ENCODE measurements around the gene SF3B4.

SF3B4 gene

GRCh38 chr1:149925345-149925744, 2.3 kb downstream of the SF3B4 start:
- no peak for TF ChIP-seq CTCF (IDR thresholded peaks at IDR 0.05)
- H3K27ac ChIP-seq, result no peak overlapping the region

DNA sequence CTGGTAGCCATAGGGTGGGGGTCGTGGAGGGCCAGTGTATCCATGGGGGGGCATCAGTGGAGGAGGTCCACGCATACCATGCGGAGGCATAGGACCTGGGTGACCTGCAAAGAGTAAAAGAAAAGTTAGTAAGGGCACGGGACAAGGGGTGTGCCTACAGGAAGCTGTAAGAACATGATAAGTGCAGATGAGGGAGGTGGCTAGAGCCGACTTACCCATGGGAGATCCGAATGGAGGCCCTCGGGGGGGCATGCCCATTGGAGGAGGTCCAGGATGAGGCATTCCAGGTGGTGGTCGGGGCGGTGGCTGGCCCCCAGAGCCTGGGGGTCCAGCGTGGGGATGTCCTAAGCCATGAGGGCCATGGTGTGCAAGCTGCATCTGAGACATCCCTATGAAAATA, 4.0 kb downstream of the SF3B4 start:
- H3K27ac ChIP-seq, result no peak overlapping the region
- TF ChIP-seq CTCF (IDR thresholded peaks at IDR 0.05) (no peak), ZFX (IDR thresholded peaks at IDR 0.05; ENCODE audit: borderline replicate concordance) (no peak)

DNA sequence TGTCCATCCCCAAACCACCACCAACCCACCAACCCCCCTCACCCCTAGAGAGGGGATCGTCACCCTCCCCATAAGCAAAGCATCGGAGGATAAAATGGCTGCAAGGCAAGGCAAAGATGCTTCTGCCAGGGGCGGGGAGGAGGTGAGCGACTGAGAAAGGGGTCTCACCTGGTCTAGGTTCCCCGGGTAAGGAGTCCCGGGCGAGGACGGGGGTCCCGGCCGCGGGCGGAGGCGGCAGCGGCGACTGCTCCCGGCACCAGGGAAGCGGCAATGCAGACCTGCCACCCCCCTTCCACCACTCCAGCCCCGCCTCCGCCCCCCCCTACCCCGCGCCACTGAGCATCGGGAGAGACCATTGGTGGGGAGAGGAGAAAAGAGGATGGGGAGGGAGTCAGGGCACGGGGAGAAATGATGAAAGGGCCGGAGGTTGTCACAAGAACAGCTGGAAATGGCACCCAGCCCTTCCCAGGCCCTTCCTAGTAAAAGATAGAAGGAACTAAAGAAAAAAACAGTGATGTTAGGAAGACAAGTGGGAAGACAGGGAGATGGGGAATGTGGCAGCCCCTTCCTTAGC, 9.9 kb downstream of the SF3B4 start, which contains the start of gene SV2A:
TSS of gene SV2A (minus strand) at position 274 of the 574 bp plus-strand sequence. CDS start 4,004 bp downstream, outside the sequence.
- H3K27ac ChIP-seq, result peak within 1 kb of the TSS; percentile 68
- TF ChIP-seq ZFX (IDR thresholded peaks at IDR 0.05; ENCODE audit: borderline replicate concordance) (no peak), CTCF (IDR thresholded peaks at IDR 0.05) (no peak)

DNA sequence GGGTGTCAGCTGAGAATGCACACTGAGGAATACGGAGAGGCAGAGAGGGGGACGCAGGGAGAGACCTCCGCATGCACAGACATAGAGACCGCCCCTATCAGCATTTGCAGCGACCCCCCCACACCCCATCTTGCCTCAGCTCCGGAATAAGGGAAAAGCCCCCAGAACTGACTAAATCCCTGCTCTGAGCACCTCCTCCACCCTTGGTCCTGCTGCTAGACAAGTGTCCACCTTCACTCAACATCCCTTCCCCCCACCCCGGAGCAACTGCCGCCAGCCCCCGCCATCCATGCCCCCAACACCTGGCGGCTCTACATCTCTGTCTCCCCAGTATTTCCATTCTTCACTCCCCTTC, 10.7 kb downstream of the SF3B4 start:
- no peak overlapping the region for H3K27ac ChIP-seq
- TF ChIP-seq ZFX (IDR thresholded peaks at IDR 0.05; ENCODE audit: borderline replicate concordance) (no peak), CTCF (IDR thresholded peaks at IDR 0.05) (no peak)

- H3K27ac ChIP-seq, result no peak overlapping the region
- no peak for TF ChIP-seq ZFX (IDR thresholded peaks at IDR 0.05; ENCODE audit: borderline replicate concordance)
Observed at GRCh38 chr1:149916193-149916897, 11.3 kb downstream of the SF3B4 start.

DNA sequence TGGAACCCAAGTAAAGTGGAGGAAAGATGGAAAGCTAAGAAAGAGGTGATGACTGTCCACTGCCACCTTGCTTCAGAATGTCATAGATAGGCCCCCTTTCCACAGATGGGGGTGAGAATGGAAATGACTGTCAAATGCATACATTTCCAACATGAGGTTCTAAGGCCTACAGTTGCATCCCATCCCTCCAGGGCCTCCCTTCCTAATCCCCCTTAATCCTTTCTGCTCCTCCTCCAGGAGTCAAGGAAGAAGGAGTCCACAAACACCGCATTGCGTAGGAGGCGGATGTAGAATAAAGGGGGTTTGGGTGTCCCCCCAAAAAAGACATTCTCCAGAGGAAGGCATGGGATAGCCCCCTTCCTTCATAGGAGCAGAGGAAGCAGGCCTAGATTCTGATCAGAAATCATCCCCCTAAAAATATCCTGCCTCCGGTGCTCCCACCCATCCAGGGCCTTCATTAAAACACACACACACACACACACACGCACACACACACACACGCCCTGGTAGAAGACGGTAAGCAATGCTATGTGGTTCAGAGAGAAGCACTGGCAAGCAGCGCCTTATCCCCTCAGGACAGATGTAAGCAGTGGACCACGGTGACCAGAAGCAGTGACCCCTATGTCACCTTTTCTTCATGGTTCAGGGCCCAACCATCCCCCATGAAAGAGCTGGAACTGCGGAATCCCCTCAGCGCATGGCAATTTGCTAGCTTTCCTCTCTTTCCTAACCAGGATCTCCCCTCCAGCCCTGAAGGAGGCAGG, 12.0 kb downstream of the SF3B4 start:
- no peak overlapping the region for H3K27ac ChIP-seq
- TF ChIP-seq ZFX (IDR thresholded peaks at IDR 0.05; ENCODE audit: borderline replicate concordance), result no peak
- TF ChIP-seq CTCF (IDR thresholded peaks at IDR 0.05), result no peak

GRCh38 chr1:149914545-149914944, 13.1 kb downstream of the SF3B4 start:
- TF ChIP-seq CTCF (IDR thresholded peaks at IDR 0.05) (no peak), ZFX (IDR thresholded peaks at IDR 0.05; ENCODE audit: borderline replicate concordance) (no peak)
- no peak overlapping the region for H3K27ac ChIP-seq

Data from 22Rv1 (cell line).